HG03139 (cell line): ENCODE measurements around the gene RDH12.
"Not testable (repeated sequence)": the region's sequence is repeated elsewhere in the genome, so short reads cannot be mapped to it uniquely, and the experiment has no call there.

Experiments used
- ATAC-seq: cut with Tn5 transposase; IDR thresholded peaks from one replicate; pipeline ENCODE4 v1.9.1; 2021; ENCODE audit not compliant: unreplicated experiment

The RDH12 gene

GRCh38 chr14:67701492-67701891 lies at the start of gene RDH12:
TSS of gene RDH12 (plus strand) at chr14:67701886. CDS start at chr14:67722643, 20,757 bp downstream.
- not testable (repeated sequence) for ATAC-seq

GRCh38 chr14:67652189-67652588 lies 49.5 kb upstream of the RDH12 start:
- no peak for ATAC-seq

DNA sequence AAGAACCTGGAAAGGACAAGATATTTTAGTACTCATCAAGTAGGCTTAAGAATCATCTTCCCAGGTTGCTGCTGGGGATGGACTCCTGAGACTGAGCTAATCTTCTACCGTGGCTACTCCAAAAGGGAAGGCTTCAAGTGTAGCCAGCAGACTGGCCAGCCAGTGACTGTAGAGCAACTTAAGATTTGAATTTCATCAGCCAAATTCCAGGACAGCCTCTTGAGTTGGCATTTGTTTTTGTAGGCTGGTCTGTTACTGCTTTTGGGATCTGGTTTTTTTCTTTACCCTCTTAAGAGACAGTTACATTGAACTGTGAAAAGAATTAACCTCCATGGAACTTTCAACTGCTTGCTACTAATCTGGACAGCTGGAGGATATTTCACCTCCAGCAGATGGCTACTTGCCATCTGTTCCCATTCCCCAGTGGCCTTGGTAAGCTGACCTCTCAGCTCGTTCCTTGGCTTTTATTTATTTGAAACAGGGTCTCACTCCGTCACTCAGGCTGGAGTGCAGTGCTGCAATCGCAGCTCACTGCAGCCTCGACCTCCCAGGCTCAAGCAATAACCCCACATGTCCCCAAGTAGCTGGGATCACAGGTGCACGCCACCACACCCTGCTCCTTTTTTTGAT lies 47.9 kb upstream of the RDH12 start:
- no peak for ATAC-seq

DNA sequence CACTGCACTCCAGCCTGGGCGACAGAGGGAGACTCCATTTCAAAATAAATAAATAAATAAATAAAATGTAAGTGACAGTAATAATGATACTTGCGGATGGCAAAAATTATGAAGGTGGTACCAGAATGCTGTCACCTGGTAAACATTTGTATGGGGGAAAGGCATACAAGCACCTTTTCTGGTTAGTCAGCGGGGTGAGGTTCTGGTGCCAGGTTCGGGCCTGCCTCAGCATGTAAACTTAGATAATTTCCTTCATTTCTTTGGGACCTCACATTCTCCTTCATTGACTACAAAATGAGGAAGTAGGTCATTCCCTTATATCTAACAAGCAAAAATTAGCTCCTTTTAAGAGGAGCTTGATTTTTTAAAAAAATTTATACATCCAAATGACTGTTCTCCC lies 38.1 kb upstream of the RDH12 start:
- no peak for ATAC-seq

DNA sequence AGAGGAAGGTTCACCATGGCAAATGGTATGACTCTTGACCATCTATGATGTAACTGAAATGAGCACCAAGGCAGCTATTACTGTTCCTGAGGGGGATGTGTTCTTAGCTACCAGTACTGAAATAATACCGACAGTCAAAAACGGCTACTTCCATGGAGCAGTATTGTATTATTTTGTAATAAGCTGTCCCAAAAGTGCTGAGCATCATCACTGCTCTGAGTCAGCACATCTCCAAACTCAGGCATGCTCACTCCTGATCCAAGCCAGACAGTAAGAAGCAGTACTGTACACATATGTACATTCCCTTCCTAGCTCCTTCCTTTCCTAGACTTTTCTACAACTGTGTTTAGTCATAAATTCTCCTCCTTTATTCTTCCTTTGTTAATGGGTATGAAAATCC lies 35.8 kb upstream of the RDH12 start:
- no peak for ATAC-seq

DNA sequence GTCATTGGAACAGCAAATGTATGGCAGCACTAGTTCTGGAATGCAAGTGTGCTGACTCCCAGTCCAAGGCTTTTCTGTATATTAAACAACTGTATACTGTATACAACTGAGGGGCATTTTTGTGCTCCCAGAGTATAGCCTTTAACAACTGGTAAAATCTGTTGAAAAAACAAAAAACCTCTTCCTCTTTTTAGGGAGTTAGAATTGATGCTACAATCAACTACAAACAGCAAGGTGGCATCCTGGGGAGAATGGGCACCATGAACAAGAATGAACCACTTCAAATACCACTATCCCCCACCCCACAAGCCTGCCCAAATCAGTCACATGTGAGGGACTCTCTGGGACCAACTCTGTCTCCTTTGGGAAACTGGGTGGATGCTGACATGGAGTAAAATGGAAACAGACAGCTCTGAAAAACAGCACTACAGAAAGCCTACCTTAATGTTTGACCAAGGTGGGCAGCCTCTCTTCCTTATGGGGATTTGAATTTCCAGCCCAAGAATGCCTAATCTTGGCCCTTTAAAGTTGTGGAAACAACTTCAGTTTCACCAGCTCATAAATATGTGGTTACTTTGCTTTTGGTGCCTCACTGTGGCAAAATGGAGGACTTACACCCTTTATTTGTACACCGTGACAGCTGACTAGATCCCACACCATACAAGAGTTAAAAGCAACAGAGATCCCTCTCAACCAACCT lies 34.8 kb upstream of the RDH12 start:
- ATAC-seq, result no peak

DNA sequence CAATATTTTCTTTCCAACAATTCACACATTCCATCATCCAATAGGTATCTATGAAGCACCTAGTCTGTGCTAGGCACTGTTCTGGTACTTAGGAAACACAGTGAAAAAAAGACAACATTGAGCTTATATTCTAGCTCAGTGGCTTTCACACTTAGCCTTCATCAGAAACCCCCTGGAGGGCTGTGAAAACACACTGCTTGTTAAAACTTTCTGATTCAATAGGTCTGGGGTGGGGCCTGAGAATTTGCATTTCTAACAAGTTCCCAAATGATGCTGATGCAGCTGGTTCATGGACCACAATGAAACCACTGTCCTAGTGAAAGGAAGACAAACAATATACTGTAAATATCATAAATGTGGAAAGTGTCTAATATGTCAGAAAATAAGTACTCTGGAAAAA lies 33.1 kb upstream of the RDH12 start:
- no peak for ATAC-seq

- no peak for ATAC-seq
These were observed 28.2 kb upstream of the RDH12 start for GRCh38 chr14:67673451-67673850.

DNA sequence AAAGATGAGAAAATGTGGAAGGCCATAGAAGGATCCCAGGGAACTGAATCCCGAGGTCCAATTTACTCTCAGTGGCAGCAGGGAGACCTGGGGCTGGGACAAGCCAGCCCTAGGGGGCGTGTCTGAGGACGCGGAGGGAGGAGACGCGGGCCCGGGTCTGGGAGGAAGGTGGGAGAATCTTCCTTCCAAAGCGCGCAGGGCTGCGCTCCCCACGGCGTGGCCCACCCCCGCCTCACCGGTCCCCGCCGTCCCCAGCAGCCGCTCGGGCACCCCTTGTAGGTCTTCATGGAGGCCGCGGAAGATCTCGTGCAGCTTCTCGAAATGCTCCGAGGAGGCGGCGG lies 27.6 kb upstream of the RDH12 start:
- ATAC-seq, result peak; percentile 39

DNA sequence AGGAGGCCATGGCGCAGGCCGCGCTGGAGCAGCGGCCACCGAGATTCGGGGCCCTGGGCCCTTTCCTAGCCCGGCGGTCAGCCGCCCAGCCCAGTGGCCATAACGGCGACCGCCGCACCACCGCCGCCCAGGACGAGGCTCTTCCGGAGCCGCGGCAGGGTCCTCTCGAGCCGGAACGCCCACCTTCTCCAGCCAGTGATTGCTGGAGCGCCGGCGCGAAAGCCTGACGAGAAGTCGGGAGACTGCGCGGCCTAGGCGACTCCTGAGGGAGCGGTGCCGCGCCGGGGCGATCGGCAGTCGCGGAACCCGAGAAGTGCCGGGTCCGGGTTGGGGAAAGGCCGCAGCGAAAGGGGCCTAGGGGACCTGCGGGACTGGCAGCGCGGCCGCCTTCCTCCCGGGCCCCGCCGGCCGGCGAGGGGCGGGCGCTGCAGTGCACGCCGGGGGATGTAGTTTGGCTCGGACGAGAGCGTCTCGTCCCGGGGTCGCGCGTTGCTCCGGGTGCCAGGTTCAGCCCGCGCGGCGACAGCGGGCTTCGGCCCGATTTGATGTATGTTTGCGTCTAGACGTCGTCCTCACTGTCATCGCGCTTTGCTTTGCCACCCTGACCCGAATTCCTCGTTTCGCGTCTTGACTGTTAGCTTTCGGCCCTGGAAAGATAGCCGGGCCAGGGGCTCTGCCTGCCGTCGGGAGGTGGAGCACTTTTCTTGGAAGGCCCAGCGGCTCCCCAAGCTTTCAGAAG lies 27.0 kb upstream of the RDH12 start, which contains the start of gene VTI1B:
Gene VTI1B (minus strand): TSS at position 153 of the 739 bp plus-strand sequence. CDS start 143 bp downstream, at position 10.
- peak; percentile 73 for ATAC-seq

GRCh38 chr14:67675219-67675582 lies 26.5 kb upstream of the RDH12 start:
- no peak for ATAC-seq

- no peak for ATAC-seq
These were observed 22.7 kb upstream of the RDH12 start for GRCh38 chr14:67679006-67679405.

DNA sequence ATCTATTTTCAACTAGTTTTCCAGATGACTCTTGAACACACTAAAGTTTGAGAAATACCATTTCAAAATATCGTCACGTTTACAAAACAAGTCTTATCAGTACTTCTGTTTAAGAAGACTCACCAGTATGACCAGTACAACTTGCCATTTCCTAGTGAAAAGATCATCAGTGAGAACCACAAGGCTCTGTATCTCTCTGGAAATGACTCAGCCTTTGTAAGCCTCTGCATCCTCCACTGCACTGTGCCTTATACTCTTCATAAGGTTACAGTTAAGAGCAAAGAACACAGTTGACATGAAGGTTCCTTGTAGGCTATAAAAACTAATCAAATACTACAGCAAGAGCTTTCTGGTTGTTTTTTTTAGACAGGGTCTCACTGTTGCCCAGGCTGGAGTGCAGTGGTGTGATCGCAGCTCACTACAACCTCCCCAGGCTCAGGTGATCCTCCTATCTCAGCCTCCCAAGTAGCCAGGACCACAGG lies 21.5 kb upstream of the RDH12 start:
- peak; percentile 71 for ATAC-seq

GRCh38 chr14:67680941-67681340 lies 20.7 kb upstream of the RDH12 start:
- ATAC-seq, result no peak

DNA sequence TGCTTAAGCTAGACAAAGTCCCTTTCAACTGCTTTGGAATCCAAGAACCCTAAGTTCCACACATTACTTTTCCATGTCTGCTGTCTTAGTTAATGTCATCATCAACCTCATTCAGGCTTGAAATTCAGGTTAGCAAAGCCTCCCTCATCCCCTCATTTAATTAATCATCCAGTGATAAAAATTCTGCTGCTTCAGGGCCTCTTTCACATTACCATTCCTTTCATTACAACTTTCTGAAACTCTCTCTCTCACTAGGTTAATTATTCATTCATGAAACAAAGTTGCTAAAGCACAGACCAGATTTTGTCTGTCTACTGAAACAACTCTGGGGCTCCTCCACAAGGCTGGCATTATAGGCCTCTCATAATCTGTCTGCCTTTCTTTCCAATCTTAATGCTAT lies 17.8 kb upstream of the RDH12 start:
- no peak for ATAC-seq

DNA sequence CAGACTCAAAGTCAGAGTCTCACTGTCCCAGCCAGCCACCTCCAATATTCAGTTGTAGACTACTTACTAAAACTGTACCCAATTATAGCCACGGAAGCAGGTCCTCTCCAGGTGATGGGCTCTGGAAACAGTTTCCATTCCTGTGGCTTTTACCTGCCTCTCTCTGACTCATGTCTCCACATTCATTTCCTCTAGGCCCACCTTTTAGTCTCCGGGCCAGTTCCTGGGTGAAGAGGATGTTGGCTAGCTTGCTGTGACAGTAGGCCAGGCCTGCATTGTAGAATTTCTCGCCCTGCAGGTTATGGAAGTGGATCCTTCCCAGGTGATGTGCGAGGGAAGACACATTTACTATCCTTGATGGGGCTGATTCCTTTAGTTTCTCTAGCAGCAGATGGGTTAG lies 11.7 kb upstream of the RDH12 start:
- no peak for ATAC-seq

- ATAC-seq, result peak; percentile 90
These were observed 6.8 kb upstream of the RDH12 start for GRCh38 chr14:67694791-67695393.

DNA sequence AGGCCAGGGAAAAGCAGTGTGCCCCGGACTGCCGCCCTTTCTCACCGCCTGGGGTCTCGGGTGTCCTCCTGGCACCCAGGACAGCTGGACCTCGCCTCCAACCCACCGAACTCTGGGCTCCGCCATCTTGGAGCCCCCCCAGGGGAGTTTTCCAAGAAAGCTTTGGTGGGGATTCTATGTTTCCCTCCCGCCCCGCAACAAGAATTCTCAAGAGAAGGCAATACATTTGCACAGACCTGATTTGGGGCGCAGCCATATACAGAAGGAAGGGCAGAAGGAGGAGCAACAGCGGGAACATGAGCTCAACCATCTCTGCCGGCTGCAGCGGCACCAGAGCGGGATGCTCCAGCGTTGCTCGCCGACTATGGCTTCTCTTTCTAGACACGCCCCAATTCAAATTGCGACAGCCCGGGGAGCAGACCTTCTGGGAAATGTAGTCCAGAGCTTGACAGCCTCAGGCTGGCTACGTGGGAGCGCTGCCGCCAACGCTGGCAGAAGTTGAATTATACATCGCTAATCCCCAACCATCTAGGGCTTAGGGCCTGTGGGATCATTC lies 6.2 kb upstream of the RDH12 start, which contains the start of gene RDH11:
Gene RDH11 (minus strand): TSS at position 371 of the 556 bp plus-strand sequence. CDS start 61 bp downstream, at position 310.
- ATAC-seq, result peak; percentile 79

DNA sequence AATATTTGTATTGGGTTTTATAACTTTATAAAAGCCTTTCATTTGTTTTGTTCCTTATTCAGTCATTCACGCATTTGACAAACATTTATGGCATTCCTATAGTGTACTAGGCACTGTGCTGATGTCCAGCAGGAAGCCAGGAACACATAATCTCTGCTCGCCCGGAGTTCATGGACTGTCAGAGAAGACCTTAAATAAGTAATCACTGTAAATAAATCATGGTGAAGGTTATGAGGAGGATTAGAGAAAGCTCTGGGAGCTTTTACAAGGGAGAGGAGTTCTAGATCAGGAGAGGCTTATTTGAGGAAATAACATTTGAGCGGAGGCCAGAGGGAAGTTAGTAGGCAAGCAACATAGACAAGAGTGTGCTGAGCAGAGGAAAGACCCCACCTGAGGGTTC lies 4.7 kb upstream of the RDH12 start:
- no peak for ATAC-seq

DNA sequence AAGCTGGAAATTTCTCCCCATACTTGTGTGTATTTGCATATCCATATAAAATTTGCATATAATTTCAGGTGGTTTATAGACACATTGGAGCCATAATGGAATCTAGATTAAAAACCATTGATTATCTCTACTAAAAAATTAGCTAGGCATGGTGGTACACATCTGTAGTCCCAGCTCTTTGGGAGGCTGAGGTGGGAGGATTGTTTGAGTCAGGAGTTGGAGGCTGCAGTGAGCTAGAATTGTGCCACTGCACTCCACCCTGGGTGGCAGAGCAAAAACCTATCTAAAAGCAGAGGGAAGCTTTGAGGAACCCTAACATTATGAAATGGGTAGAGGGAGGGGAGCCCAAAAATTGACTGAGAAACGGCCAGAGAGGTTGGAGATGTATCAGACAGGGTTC lies 3.5 kb upstream of the RDH12 start:
- ATAC-seq, result no peak

- ATAC-seq, result no peak
These were observed 2.3 kb downstream of the RDH12 start for GRCh38 chr14:67703997-67704396.
